ENCODE measurements around the gene LPAR3.

GRCh38 chr1:84839544-84839943 is 53.5 kb downstream of the LPAR3 start:
- no peak for TF ChIP-seq TAF1 (IDR thresholded peaks at IDR 0.05; ENCODE audit: low read depth, low read length)
- no peak for TF ChIP-seq POLR2A (IDR thresholded peaks at IDR 0.05; ENCODE audit: low read depth, low read length)
- no peak for TF ChIP-seq POLR2AphosphoS5 (IDR thresholded peaks at IDR 0.05; ENCODE audit: low read depth, low read length)
- no peak for TF ChIP-seq PAX5 (IDR thresholded peaks at IDR 0.05; ENCODE audit: insufficient read depth, low read length, severe bottlenecking)
- TF ChIP-seq SPI1 (IDR thresholded peaks at IDR 0.05; ENCODE audit: low read depth, low read length): no peak
- no peak for TF ChIP-seq POU2F2 (IDR thresholded peaks at IDR 0.05; ENCODE audit: low read depth, low read length)

Measured in GM12891 (cell line).